COLO829 (cell line): ENCODE measurements around the gene GHRH.

Experiments used
- DNase-seq: peaks from one replicate; pipeline ENCODE4 v3.0.0; 2012; ENCODE audit warnings: low spot score

Gene GHRH, protein sequence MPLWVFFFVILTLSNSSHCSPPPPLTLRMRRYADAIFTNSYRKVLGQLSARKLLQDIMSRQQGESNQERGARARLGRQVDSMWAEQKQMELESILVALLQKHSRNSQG

DNA sequence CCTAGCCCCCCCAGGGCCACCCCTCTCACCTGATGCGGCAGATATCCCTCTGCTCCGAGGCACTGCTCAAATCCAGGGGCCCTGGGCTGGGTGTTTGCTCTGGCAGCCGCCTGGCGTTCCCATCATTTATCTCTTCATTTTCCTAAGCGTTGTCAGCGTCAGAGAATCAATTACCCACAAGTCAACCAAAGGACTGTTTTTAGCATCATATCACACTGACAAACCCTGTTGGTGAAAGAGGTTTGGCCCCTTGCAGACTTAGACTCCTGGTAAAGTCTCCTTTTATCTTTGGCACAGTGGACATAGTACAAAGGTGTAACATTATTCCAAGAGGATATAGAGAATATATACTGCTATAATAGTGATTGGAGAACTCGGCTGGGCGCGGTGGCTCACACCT lies at the start of gene GHRH:
GHRH (minus strand) TSS at position 101 of the 400 bp plus-strand sequence. CDS start 4,925 bp downstream, outside the sequence.
- no peak for DNase-seq

DNA sequence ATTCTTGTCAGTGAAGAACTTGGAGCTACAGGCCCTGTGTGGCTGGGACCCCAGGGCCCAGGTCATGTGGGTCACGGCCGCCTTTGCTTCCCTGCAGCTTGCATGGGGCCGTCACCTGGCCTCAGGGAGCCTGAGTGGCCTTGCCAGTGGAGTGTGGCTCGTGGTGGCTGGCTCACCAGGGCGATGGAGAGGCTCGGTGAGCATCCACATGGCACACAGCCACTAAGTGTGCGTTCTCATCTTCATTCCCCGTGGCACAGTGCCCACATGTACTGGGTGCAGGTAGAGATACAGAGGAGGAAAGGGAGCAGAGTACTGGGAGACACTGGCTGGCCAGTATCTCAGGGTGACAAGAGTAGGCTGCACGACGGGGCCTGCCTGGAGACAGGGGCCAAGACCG lies 49.3 kb upstream of the GHRH start:
- DNase-seq = no peak

DNA sequence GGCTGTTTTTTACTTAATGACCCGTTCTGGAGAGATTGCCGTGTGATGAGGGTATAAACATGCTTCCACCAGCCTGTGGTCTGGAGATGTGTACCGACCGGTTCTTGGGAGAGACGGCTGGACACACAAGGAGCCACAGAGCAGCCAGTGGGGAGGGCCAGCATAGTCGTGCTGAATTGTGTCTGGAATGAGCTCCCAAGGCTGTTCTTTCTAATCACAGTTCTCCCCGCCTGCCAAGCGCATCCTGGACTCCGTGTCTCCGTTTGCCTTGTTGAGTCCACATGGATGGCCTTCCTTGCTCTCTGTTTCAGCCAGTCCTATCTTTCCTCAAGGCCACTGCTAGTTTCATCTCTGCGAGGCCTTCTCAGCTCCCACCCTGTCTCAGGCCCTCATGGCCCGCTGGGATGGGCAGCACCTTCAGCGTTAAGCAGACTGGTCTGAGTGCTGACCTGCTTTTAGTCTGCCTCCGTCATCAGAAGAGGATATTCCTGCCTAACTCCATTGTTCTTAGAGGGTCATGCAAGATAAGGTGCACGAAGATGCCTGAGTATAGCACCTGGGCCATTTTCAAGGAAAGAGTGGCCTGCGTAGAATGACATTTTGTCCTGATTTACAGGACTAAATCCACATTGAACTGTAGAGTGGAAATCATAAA lies 48.4 kb upstream of the GHRH start:
- DNase-seq = no peak

DNA sequence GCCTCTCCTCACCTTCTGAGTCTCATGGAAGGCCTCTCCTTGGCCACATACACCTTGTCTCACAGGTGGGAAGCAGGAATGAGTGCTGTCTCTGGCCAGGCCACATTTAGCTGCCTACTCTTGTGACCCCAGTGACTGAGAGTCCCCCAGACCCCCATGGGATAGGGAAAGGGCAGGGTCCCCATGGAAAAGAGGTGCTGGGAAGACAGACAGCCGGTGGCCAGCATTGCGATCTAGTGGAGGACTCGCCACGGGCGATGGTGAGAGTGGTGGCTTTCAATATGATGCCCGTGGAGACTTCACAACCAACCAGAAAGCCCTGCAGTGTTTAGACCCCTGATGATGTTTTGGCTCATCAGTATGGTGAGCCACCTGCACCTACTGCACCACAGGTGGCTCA lies 47.7 kb upstream of the GHRH start:
- DNase-seq = no peak

DNA sequence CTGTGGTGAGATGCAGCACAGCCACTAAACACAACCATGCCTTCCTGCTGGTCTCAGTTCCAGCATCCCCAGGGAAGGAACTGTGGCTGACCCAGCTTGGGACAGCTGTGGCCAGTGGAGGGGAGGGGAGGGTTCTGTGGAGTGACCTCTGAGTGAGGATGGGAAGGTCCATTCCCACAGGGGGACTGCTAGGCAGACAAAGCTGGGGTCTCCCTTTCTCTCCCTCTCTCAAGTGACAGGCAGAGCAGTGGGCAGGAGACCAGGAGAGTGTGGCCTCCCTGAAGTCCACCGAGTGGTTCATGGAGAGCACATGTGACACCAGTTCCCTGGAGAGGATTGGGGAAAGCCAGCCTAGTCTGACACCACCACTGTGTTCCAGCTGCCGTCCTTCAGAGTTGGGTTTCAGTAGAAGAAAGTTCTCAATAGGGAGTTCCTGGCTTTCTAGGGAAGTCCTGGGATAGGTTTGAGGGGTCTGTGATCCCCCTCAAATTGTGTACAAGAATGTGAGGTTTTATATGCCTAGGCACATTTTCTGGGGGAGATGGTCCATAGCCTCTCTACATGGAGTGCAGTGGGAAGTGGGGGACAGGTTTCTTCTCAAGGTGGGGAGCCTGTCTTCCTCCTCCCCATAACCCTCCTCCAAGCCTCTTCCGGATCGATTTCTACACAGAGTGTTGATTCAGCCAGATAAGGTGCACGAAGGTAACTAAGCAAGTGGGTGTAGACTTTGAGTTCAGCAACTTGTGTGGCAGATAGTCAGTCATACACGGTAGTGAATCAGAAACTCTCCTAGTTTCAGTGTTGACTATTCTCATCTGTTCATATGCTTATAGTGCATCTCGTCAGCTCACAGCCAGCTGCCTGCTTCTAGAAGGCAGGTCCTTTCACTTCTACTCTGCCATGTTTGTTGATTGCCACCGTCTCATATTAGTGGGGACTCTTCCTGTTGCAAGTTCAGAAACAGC lies 46.8 kb upstream of the GHRH start:
- no peak for DNase-seq

DNA sequence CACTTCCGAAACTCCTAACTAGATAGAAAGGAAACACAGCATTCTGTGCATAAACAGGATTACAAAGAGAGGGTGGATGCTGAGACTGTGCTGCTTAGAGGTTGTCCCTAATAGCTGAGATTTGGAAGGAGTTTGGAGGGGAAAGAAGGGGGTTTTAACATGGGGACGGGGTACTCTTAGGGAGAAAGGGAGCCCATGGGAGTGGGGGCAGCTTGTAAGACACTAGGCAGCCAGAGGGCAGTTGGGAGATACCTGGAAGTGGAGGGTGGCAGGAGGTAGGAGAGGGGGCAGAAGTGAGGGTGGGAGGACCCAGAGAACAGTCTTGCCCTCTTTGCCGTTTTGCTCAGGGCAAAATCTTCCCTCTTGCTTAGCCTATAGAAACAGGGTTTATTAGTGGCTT lies 44.2 kb upstream of the GHRH start:
- DNase-seq = no peak

DNA sequence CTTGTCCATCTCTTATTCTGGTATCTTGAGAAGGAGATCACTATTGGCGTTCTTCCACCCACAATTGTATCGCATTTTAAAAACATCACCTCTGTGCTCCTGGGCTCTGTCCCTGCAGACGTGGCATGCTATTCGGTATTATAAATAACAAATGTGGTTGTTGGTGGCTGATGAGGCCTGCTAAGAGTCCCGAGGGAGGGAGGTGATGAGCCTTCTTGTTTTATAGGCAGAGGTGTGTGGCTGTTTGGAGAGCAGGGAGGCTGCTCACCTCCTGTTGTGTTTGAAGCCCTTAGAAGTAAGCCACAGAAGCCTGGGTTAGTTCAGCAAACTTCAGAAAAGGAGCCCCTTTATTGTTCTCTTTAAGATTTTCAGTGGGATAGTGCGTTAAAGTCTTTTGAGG lies 43.5 kb upstream of the GHRH start:
- no peak for DNase-seq

DNA sequence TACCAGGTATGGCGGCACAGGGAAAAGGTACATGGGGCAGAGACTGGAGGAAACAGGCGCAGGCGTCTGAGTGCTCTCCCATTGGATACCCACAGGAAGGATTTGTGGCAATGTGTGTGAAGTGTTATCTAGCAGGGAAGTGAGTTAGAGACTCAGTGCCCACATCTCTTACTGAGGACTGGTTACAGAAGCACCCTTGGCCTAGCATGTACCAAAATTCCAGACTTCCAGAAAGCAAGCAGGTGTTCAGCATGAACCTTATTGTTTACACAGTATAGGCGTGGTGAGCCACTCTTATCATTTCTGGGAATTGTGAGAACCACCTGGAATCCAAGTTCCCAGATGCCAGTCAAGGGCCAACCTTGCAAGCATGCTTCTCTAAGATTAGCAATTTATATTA lies 42.0 kb upstream of the GHRH start:
- no peak for DNase-seq

DNA sequence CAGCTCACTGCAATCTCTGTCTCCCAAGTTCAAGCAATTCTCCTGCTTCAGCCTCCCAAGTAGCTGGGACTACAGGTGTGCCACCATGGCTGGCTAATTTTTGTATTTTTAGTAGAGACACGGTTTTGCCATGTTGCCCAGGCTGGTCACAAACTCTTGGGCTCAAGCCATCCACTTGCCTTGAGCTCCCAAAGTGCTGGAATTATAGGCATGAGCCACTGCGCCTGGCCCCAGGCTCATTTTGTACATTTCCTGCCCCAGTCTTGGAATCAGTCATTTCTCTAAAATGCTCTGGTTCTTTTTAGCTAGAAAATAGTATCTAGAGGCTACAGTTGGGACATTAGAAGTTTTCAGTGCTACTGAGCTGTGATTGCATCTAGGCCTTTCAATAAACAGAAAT lies 41.4 kb upstream of the GHRH start:
- DNase-seq = no peak

DNA sequence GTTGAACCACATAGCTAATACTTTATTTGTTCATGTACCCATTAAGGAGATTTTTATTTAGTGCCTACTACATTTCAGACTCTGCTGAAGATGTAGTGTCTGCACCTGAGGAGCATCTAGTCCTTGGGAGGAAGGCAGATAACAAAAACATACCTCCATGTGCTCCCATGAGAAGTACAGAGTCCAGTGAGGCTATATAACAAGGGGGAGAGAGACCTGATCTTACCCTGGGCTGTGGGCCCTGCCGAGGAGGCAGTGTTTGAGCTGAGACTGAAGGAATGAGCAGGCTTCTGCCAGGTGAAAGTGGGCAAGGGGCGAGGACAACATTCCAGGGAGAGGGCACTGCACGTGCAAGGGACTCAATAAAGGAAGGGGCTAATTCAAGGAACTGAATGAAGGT lies 39.9 kb upstream of the GHRH start:
- no peak for DNase-seq

DNA sequence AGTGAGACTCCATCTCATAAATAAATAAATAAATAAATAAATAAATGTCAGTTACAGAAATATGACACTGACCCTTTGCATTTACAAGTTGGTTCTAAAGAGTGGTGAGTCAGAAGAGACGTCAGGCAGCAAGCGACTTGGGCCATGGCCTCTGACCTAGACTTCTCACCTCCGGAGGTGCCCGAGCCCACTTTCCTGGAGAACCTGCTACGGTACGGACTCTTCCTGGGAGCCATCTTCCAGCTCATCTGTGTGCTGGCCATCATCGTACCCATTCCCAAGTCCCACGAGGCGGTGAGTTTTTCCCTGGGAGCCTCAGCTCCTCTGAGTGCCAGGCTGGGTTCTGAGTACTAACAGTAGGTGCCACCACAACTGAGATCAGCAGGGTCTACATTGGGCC lies 39.5 kb upstream of the GHRH start:
- DNase-seq = no peak

DNA sequence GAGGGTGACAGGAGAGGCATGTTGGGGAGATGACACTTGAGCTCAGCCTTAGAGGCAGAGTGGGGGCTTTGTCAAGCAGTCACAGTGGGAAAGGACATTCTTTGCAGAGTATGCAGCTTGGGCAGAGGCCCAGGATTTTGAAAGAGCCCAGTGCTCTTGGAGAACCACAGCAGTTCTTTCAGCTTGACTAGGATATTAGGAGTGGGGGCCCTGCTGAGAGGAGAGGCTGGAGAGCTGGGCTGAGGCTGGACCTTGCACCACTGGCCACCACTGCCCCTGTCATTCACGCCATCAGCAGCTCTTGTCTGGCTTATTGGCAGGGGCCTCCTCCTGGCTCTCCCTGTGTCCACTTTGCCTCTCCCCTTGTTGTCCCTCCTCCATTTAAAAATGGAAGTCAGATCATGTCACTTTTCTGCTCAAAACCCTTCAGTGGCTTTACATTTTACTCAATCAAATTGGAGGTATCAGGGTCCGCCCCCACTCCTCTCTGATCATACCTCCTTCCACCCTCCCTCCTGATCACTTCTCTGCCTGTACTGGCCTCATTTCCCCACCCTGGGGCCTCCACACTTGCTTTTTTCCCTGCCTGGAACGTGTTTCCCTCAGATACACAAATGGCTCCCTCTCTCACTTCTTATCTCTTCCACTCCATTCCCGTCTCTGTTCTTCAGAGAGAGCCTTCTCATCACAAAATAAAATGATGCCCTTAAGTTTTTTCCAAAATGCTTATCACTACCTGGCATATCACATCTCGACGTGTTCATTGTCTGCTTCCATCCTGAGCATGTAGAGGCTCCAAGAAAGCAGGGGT lies 38.3 kb upstream of the GHRH start:
- no peak for DNase-seq

DNA sequence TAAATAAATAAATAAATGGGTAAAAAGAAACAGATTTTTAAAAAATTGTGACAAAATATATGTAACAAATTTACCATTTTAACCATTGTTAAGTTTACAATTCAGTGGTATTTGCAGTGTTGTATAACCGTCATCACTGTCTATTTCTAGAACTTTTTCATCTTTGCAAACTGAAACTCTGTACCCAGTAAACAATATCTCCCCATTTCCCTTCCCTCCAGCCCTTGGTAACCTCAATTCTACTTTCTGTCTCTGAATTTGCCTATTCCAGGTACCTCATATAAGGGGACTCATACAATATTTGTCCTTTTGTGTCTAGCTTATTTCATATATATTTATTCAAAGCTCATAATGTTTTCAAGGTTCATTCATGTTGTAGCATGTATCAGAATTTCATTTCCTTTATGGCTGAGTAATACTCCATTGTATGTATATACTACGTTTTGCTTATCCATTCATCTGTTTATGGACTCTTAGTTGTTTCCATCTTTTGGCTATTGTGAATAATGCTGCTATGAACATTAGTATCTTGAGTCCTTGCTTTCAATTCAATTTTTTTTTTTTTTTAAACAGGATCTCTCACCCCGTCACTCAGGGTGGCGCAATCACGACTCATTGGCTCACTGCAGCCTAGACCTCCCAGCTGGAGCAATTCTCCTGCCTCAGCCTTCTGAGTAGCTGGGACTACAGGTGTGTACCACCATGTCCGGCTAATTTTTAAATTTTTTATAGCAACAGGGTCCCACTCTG lies 36.8 kb upstream of the GHRH start:
- DNase-seq = no peak

DNA sequence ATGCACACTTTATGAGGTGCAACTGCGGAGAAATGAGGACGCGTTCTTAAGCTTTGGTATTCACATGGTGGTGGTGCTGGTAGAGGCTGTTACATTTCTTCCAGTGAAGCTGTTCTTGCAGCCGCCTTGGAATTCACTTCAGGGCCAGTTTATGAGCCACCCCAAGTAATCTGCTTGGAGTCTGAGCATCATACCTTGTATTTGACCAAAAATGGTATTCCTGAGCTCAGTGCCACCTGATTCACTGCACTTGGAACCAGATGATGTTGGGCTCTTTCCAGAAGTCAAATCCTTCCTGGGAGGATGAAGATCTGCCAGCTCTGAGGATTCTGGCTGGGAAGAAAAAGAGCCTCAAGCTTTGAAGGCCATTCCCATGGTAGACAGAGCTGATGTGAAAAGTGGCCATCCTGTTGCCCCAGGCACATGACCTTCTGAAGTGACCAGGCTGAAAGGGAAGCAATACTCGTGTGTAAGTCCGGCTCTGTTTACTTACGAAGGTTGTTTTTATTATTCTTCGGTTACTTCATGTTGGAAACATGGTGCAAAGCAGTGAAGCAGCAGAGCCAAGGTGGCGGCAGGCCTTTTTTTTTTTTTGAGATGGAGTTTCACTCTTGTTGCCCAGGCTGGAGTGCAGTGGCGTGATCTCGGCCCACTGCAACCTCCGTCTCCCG lies 35.6 kb upstream of the GHRH start:
- no peak for DNase-seq

DNA sequence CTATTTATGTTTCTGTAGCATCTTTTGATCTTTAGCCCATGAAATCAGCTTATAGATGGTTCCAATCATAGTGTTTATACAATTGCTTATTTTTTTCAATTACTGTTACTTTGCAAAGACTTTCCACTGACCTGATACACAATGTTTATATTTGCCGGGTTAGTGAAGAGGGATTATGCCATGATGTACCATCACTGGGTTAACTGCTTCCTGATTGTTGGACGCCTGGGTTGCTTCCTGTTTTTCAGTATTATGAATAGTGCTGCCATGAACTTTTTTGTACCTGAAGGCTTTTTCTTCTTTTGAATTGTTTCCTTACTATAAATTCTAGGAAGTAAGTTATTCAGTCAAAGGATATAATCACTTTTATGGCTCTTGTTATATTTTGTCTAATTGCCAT lies 34.8 kb upstream of the GHRH start:
- DNase-seq = no peak

DNA sequence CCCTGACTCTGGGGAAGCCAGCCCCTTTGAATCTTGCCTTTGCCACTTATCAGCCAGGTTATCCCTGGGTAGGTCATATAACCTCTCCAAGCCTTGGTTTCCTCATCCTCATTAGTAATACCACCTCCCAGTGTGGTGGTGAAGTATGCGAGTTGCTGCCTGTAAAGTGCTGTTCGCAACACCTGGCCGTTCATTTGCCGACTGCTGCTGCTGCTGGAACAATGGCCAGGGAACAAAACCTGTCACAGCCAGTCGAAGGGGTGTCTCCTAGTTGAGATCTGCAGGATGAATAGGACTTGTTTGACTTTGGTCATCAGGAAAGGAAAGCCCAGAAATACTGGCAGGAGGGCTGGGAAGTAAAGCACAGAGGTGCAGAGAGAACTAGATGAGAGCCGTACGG lies 34.0 kb upstream of the GHRH start:
- DNase-seq = no peak

DNA sequence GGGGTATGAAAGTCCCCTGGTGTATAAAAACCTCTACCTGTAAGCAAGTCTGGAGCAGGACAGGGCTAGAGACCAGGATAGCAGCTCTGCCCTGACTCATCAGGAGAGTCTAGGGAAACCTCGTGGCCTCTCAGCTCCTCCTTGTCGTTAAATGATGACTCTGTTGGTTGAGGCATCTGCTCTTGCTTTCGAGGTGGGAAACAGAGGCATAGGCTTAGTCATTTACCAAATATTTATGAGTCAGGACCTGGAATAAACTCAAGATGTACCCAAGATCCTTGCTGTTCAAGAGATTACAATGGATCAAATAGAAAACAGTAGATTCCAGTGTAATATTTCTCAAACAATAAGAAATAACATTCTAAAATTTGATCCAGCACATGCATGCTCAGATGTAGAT lies 33.4 kb upstream of the GHRH start:
- peak; percentile 86 for DNase-seq

DNA sequence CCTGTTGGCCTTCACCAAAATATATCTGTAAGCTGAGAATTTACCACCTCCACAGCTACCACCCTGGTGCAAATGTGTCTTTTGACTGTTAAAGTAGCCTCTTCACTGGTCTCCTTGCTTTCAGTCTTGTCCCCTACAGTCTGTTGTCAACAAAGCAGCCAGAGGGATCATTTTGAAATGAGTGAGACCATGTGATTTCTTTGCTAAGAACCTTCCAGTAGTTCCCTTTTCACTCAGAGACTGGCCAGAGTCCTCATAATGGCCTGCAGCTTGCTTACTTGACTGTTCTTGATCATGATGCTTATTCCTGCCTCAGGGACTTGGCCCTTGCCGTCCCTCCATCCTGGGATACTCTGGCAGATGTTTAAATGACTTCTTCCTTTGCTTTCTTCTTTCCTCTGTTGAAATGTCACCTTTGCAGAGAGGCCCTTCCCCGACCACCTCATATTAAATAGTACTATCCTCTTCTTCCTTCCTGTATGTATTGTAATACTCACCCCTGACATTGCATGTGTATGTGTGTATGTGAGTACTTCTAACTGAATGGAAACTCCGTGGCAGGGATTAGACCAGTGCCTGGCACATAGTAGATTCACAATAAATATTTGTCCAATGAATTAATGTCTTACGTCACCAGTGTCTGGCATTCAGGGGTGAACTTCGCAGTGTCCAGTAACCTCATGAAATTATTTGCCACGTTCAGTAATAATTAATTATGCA lies 32.8 kb upstream of the GHRH start:
- no peak for DNase-seq

DNA sequence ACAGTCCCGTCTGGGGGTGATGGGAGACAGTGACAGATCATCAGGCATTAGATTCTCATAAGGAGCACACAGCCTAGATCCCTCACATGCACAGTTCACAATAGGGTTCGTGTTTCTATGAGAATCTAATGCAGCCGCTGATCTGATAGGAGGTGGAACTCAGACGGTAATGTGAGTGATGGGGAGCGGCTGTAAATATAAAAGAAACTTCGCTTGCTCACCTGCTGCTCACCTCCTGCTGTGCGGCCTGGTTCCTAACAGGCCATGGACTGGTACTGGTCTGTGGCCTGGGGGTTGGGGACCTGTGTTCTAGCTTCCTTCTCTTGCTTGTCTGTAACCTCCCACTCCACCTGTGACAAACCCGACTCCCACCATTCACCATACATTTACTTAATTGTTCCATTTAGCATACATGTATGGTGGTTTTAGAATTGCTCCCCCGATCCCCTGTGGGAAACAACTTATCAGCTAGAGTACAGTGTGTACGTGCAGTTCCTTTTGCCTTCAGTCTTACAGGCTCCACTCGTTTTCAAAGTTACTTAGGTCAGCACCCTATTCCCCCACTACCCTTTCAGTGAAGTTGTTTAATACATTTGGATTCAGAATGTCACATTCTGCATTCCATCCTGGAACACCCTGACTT lies 31.8 kb upstream of the GHRH start:
- no peak for DNase-seq

DNA sequence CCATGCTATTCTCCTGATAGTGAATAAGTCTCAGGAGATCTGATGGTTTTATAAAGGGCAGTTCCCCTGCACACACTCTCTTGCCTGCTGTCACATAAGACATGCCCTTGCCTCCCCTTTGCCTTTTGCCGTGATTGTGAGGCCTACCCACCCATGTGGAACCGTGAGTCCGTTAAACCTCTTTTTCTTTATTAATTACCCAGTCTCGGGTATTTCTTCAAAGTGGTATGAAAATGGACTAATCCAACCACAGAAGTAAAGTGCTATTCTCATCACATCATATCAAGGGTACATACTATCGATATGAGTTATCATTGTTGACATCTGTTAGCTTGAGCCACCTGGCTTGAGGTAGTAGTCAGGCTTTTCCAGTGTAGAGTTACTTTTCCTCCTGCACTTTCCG lies 30.1 kb upstream of the GHRH start:
- DNase-seq = no peak
